Esophagus squamous epithelium (tissue), 4 donors: ENCODE data around the gene SAPCD2.

Experiments used
- CTCF ChIP-seq, 6 experiments: fragments of 450-650 bp in 4 of 6; fragments of 200-600 bp in 2 of 6; sonication (generic) in 2 of 6; IDR thresholded peaks; one replicate each; pipeline ENCODE4 v1.5.1; 2016 to 2019; ENCODE audit warnings: antibody characterized with exemption in 6 of 6, mild to moderate bottlenecking in 4 of 6, moderate library complexity in 4 of 6
- POLR2A ChIP-seq, 4 donors: fragments of 450-650 bp; IDR thresholded peaks; one replicate each; pipeline ENCODE4 v1.6.1; 2017; ENCODE audit warnings: antibody characterized with exemption in 4 of 4, mild to moderate bottlenecking in 4 of 4, moderate library complexity in 3 of 4

- no peak for TF ChIP-seq POLR2A (IDR thresholded peaks at IDR 0.05)
- no peak for TF ChIP-seq CTCF (IDR thresholded peaks at IDR 0.05)
These were observed 46.9 kb upstream of the SAPCD2 start for GRCh38 chr9:137117269-137117731.
